HepG2 (cell line): ENCODE measurements around the gene EFCAB11. TPM values are rescaled to one million over a fixed set of nuclear protein-coding genes. Genes with fewer than 3 reads are reported as not detected.

Experiments used
- ATAC-seq: fragments of 200-7000 bp; cut with Tn5 transposase; 3 replicates; pipeline ENCODE4 v1.9.1; 2020; ENCODE audit warnings: mild to moderate bottlenecking, moderate library complexity
- BruUV-seq: library from RNA; stranded (reverse); fragments of 400-500 nt; replicated peaks from 2 replicates; lab custom pipeline; 2021; lab: Mats Ljungman, UMichigan
- CTCF ChIA-PET: fragments of 300-600 bp; formaldehyde crosslinking; extraction: SDS; loops from one replicate; lab custom pipeline; 2021; ENCODE audit warnings: low total read pairs, inconsistent platforms, low intra/inter-chr PET ratio; lab: Yijun Ruan, JAX
- POLR2A ChIA-PET: fragments of 350-600 bp; sonication (Branson Sonifier 250); formaldehyde crosslinking; loops from one replicate; lab custom pipeline; 2020; ENCODE audit warnings: antibody characterized with exemption, inconsistent platforms; lab: Yijun Ruan, JAX
- DNase-seq: peaks from one replicate; pipeline ENCODE4 v3.0.0-alpha.2; 2015; ENCODE audit warnings: low spot score
- FAIRE-seq: peaks from 3 replicates; lab custom pipeline; 2011; peaks lifted over from hg19 to GRCh38; lab: Jason Lieb, UNC
- H2AFZ ChIP-seq: one replicate; pipeline ENCODE4 v1.6.1; 2011; ENCODE audit warnings: low read length, inconsistent platforms
- H3K27ac ChIP-seq: fragments of 300-600 bp; 3 replicates; pipeline ENCODE4 v1.8.0; 2011; ENCODE audit warnings: mixed run types, mild to moderate bottlenecking, mixed read lengths, low read length, inconsistent platforms; ENCODE audit not compliant: insufficient read depth; ENCODE audit errors: extremely low read length
- H3K27me3 ChIP-seq, 2 experiments: fragments of 200-600 bp in 1 of 2; 2 replicates in 1 of 2; 3 replicates in 1 of 2; pipeline versions ENCODE4 v1.6.0 to v1.8.0; 2011; ENCODE audit warnings: low read length in 2 of 2, mild to moderate bottlenecking in 2 of 2, moderate library complexity in 2 of 2, inconsistent platforms in 1 of 2; ENCODE audit not compliant: insufficient read depth in 2 of 2, control insufficient read depth in 1 of 2
- H3K36me3 ChIP-seq, 2 experiments: fragments of 200-600 bp in 1 of 2; replicated peaks in 1 of 2; 2 replicates in 1 of 2; 3 replicates in 1 of 2; pipeline versions ENCODE4 v1.5.1 to v1.8.0; 2011; ENCODE audit warnings: low read length in 2 of 2, inconsistent platforms in 1 of 2; ENCODE audit not compliant: insufficient read depth in 2 of 2, control insufficient read depth in 1 of 2
- H3K4me1 ChIP-seq: 2 replicates; pipeline ENCODE4 v1.5.1; 2012; ENCODE audit warnings: low read length, inconsistent platforms; ENCODE audit not compliant: insufficient read depth
- H3K4me2 ChIP-seq: 2 replicates; pipeline ENCODE4 v1.6.0; 2011; ENCODE audit warnings: low read depth, low read length, inconsistent platforms
- H3K4me3 ChIP-seq, 3 experiments: fragments of 200-600 bp in 1 of 3; sonication (generic), shearing (Covaris generic) in 1 of 3; replicated peaks in 1 of 3; 2 replicates each; pipeline ENCODE4 v1.5.1; 2011 to 2016; ENCODE audit warnings: low read length in 3 of 3, inconsistent platforms in 2 of 3, low read depth in 2 of 3, mild to moderate bottlenecking in 2 of 3, control low read depth in 1 of 3, mixed read lengths in 1 of 3; ENCODE audit not compliant: insufficient read depth in 1 of 3
- H3K79me2 ChIP-seq: one replicate; pipeline ENCODE4 v1.6.1; 2011; ENCODE audit warnings: low read length, inconsistent platforms; ENCODE audit not compliant: insufficient read depth
- H3K9ac ChIP-seq: 2 replicates; pipeline ENCODE4 v1.6.0; 2011; ENCODE audit warnings: mild to moderate bottlenecking, low read depth, low read length, inconsistent platforms; ENCODE audit not compliant: insufficient read depth
- H3K9me3 ChIP-seq: 2 replicates; pipeline ENCODE4 v1.5.1; 2012; ENCODE audit warnings: mild to moderate bottlenecking, low read length
- H4K20me1 ChIP-seq: 2 replicates; pipeline ENCODE4 v1.6.0; 2011; ENCODE audit warnings: inconsistent platforms, mild to moderate bottlenecking, low read length, moderate library complexity; ENCODE audit not compliant: insufficient read depth
- ARHGAP35 ChIP-seq: sonication (generic); formaldehyde crosslinking; IDR thresholded peaks from 2 replicates; pipeline ENCODE4 v1.9.0; 2022; ENCODE audit warnings: mild to moderate bottlenecking, inconsistent platforms, moderate library complexity, missing genetic modification reagents, borderline replicate concordance
- BORCS8-MEF2B ChIP-seq: sonication (generic); formaldehyde crosslinking; IDR thresholded peaks from 2 replicates; pipeline ENCODE4 v1.8.0; 2022; ENCODE audit warnings: mild to moderate bottlenecking, missing genetic modification reagents
- DBP ChIP-seq: sonication (generic); formaldehyde crosslinking; IDR thresholded peaks from 2 replicates; pipeline ENCODE4 v1.4.0; 2020; ENCODE audit warnings: missing genetic modification reagents; ENCODE audit errors: not compliant biosample characterization
- FOSL1 ChIP-seq: sonication (generic); formaldehyde crosslinking; IDR thresholded peaks from 2 replicates; pipeline ENCODE4 v1.9.0; 2021; ENCODE audit warnings: missing genetic modification reagents, borderline replicate concordance
- JUN ChIP-seq: sonication (generic); formaldehyde crosslinking; IDR thresholded peaks from 2 replicates; pipeline ENCODE4 v1.4.0; 2020; ENCODE audit warnings: mild to moderate bottlenecking, missing genetic modification reagents
- NFKBIZ ChIP-seq: IDR thresholded peaks from 2 replicates; pipeline ENCODE4 v1.6.1; 2018; ENCODE audit warnings: missing genetic modification reagents, missing compliant biosample characterization
- PCBP1 ChIP-seq: fragments of 200-400 bp; formaldehyde crosslinking; IDR thresholded peaks from 2 replicates; pipeline ENCODE4 v1.6.1; 2017; ENCODE audit warnings: mild to moderate bottlenecking, low read depth, low read length, borderline replicate concordance
- SMAD1 ChIP-seq: sonication (generic); formaldehyde crosslinking; IDR thresholded peaks from 2 replicates; pipeline ENCODE4 v1.4.0; 2020; ENCODE audit warnings: missing genetic modification reagents, low read depth, mild to moderate bottlenecking, borderline replicate concordance
- THRA ChIP-seq: sonication (generic); formaldehyde crosslinking; IDR thresholded peaks from 2 replicates; pipeline ENCODE4 v1.4.0; 2020; ENCODE audit warnings: missing genetic modification reagents, borderline replicate concordance
- ZNF260 ChIP-seq: sonication (generic); formaldehyde crosslinking; IDR thresholded peaks from 2 replicates; pipeline ENCODE4 v1.4.0; 2020; ENCODE audit warnings: missing genetic modification reagents, low read depth, mild to moderate bottlenecking, borderline replicate concordance
- ZNF775 ChIP-seq: sonication (generic); formaldehyde crosslinking; IDR thresholded peaks from 2 replicates; pipeline ENCODE4 v1.4.0; 2020; ENCODE audit warnings: missing genetic modification reagents, mild to moderate bottlenecking, moderate library complexity, borderline replicate concordance
- WGBS: methylation state at CpG from one replicate; pipeline ENCODE4 v1.1.6; 2017; ENCODE audit warnings: low lambda C conversion rate; 5-methylcytosine and 5-hydroxymethylcytosine counted together
- in situ Hi-C: cut with HindIII; loops from 2 replicates; pipeline ENCODE4 v1.10.0; 2017; ENCODE audit warnings: low pct_unique_long_range_greater_than_20kb; ENCODE audit not compliant: extremely low pct_ligation_motif_present
- intact Hi-C: fragments of 100-400 bp; cut with micrococcal nuclease; formaldehyde crosslinking; loops from one replicate; pipeline ENCODE4 v1.10.0; 2022; ENCODE audit not compliant: unreplicated experiment
- polyA plus RNA-seq, 8 experiments: library from polyadenylated mRNA; depleted of rRNA in 3 of 8; stranded (reverse) in 7 of 8; unstranded in 1 of 8; fragments of >200 nt; fragmentation: Illumina TruSeq in 4 of 8; extraction: Trizol in 4 of 8; gene quantifications; 2 replicates each; pipeline versions ENCODE4 v1.2.1 to v1.2.3, GENCODE V29; 2011 to 2016; ENCODE audit warnings: low read depth in 4 of 8, missing spikeins in 1 of 8, mixed read lengths in 1 of 8; ENCODE audit not compliant: insufficient read depth in 1 of 8
- total RNA-seq, 5 experiments: library from RNA; depleted of rRNA; stranded (reverse); fragments of >200 nt; fragmentation: Illumina TruSeq; extraction: Trizol; gene quantifications; 2 replicates each; pipeline ENCODE4 v1.2.3, GENCODE V29; 2016; ENCODE audit warnings: low read depth in 1 of 5
- TF ChIP-seq, protein P1 (sequence below): sonication (generic); formaldehyde crosslinking; IDR thresholded peaks from 2 replicates; pipeline ENCODE4 v1.4.0; 2020; ENCODE audit warnings: mild to moderate bottlenecking, missing genetic modification reagents

The EFCAB11 gene
- total and polyA plus RNA-seq, 2 of the 13 experiments (the other 11 are each of a cell fraction or from before 2014, with no cell fraction given): 8.2 to 31.5 TPM

GRCh38 chr14:89833661-89834060 is 120.9 kb downstream of the EFCAB11 start:
- H3K36me3 ChIP-seq: no peaks in the 10 kb centered on the region
- CTCF ChIA-PET: no interaction called here
- no peak overlapping the region for H3K4me3 ChIP-seq
- H3K4me2 ChIP-seq: no peak overlapping the region
- H3K27me3 ChIP-seq: no peaks in the 10 kb centered on the region
- H4K20me1 ChIP-seq: no peaks in the 10 kb centered on the region
- intact Hi-C loops: no loop called here
- no peak overlapping the region for H2AFZ ChIP-seq
- no TSS peak for BruUV-seq
- no peaks in the 10 kb centered on the region for H3K79me2 ChIP-seq
- DNase-seq (no peak), ATAC-seq (no peak), FAIRE-seq (no peak)
- POLR2A ChIA-PET: no interaction called here
- no peak overlapping the region for H3K27ac ChIP-seq
- no peaks in the 10 kb centered on the region for H3K9me3 ChIP-seq
- TF ChIP-seq, protein P1, sequence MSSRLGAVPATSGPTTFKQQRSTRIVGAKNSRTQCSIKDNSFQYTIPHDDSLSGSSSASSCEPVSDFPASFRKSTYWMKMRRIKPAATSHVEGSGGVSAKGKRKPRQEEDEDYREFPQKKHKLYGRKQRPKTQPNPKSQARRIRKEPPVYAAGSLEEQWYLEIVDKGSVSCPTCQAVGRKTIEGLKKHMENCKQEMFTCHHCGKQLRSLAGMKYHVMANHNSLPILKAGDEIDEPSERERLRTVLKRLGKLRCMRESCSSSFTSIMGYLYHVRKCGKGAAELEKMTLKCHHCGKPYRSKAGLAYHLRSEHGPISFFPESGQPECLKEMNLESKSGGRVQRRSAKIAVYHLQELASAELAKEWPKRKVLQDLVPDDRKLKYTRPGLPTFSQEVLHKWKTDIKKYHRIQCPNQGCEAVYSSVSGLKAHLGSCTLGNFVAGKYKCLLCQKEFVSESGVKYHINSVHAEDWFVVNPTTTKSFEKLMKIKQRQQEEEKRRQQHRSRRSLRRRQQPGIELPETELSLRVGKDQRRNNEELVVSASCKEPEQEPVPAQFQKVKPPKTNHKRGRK (CRISPR knock-in tag): no peak
- TF ChIP-seq THRA (CRISPR knock-in tag): no peak
- no peak for TF ChIP-seq FOSL1 (CRISPR knock-in tag)
- no peak for TF ChIP-seq NFKBIZ (CRISPR knock-in tag)
- no peak for TF ChIP-seq JUN
- no peak for TF ChIP-seq BORCS8-MEF2B
- in situ Hi-C loops: no loop called here
- H3K9ac ChIP-seq: no peak overlapping the region
- no peaks in the 10 kb centered on the region for H3K4me1 ChIP-seq

DNA sequence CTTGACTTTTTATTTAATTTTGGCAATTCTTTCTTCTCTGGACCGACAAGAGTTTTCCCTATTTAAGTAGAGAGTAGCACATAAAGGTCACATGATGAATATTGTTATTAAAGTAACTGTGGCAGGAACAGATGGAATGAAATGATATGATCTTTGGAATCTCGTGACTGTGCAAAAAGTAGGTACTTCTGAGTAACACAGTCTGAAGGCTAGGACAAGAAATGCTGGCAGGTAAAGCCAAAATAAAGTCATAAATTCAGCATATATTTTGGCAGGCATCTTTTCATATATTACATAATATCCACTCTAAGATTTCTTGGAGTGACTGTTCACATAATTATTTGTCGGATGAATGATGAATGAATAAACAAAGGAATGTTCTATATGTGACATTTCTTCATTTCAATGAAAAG is 121.4 kb downstream of the EFCAB11 start:
- Histone ChIP-seq H3K27ac (no peak overlapping the region), H3K79me2 (no peaks in the 10 kb centered on the region), H3K4me1 (no peaks in the 10 kb centered on the region), H3K4me3 (no peak overlapping the region), H3K9me3 (no peaks in the 10 kb centered on the region), H3K9ac (no peak overlapping the region), H3K27me3 (no peaks in the 10 kb centered on the region), H3K4me2 (no peak overlapping the region), H2AFZ (no peak overlapping the region), H3K36me3 (no peaks in the 10 kb centered on the region), H4K20me1 (no peaks in the 10 kb centered on the region)
- ATAC-seq: no peak
- TF ChIP-seq ARHGAP35 (CRISPR knock-in tag) (no peak), PCBP1 (no peak), SMAD1 (CRISPR knock-in tag) (no peak), ZNF775 (CRISPR knock-in tag) (no peak), ZNF260 (no peak), DBP (no peak)
- in situ Hi-C loops: no loop called here
- ChIA-PET CTCF (no interaction called here), POLR2A (no interaction called here)
- BruUV-seq: no TSS peak
- intact Hi-C loops: no loop called here
- FAIRE-seq: no peak
- no peak for DNase-seq
- 92% methylated on average over 3 of the region's 3 CpGs for WGBS
